Measurements from ENCODE around the gene MAP3K9.

DNA sequence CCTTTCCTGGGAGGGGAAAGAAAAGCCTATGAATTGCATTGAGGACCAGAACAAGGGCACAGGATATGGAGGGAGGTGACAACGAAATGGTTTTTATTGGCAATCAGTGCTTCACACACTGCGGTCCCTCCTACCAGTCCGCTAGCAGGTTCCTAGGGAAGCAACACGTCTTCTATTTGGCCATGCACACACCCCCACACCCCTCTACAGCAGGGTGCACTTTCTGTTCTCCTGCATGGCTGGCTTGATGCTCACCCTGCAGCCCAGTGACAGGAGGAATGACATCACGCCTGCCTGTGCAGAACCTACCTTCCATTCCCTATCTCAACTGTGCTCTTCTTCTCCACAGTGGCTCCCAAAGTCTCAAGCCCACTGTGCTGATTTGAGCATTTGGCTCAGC lies 109.7 kb downstream of the MAP3K9 start:
- TF ChIP-seq POLR2A (IDR thresholded peaks at IDR 0.05), result no peak
- TF ChIP-seq, protein P1, sequence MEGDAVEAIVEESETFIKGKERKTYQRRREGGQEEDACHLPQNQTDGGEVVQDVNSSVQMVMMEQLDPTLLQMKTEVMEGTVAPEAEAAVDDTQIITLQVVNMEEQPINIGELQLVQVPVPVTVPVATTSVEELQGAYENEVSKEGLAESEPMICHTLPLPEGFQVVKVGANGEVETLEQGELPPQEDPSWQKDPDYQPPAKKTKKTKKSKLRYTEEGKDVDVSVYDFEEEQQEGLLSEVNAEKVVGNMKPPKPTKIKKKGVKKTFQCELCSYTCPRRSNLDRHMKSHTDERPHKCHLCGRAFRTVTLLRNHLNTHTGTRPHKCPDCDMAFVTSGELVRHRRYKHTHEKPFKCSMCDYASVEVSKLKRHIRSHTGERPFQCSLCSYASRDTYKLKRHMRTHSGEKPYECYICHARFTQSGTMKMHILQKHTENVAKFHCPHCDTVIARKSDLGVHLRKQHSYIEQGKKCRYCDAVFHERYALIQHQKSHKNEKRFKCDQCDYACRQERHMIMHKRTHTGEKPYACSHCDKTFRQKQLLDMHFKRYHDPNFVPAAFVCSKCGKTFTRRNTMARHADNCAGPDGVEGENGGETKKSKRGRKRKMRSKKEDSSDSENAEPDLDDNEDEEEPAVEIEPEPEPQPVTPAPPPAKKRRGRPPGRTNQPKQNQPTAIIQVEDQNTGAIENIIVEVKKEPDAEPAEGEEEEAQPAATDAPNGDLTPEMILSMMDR (IDR thresholded peaks at IDR 0.05), result no peak
